ENCODE data around the gene ANKRD62.
"Not testable (repeated sequence)": the region's sequence is repeated elsewhere in the genome, so short reads cannot be mapped to it uniquely, and the experiment has no call there.

The ANKRD62 gene

DNA sequence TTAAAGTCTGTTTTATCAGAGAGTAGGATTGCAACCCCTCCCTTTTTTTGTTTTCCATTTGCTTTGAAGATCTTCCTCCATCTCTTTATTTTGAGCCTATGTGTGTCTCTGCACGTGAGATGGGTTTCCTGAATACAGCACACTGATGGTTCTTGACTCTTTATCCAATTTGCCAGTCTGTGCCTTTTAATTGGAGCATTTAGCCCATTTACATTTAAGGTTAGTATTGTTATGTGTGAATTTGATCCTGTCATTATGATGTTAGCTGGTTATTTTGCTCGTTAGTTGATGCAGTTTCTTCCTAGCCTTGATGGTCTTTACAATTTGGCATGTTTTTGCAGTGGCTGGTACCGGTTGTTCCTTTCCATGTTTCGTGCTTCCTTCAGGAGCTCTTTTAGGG, 45.2 kb downstream of the ANKRD62 start:
- H3K9me3 ChIP-seq (ENCODE audit: insufficient read depth, low read length, severe bottlenecking); H3K27me3 ChIP-seq (ENCODE audit: insufficient read depth, low read length, poor library complexity); H3K4me3 ChIP-seq (ENCODE audit: low read depth in 1 of 2, low read length in 2 of 2); H3K4me1 ChIP-seq (ENCODE audit: insufficient read depth, low read length); H2AFZ ChIP-seq (ENCODE audit: low read depth, low read length); H3K27ac ChIP-seq (ENCODE audit: low read length); H4K20me1 ChIP-seq (ENCODE audit: insufficient read depth, low read length); ATAC-seq (ENCODE audit: insufficient read depth, low read depth); DNase-seq; H3K36me3 ChIP-seq (ENCODE audit: insufficient read depth, low read length); H3K9ac ChIP-seq (ENCODE audit: low read depth, low read length); H3K4me2 ChIP-seq (ENCODE audit: insufficient read depth, low read length); H3K79me2 ChIP-seq (ENCODE audit: insufficient read depth, low read length): not testable (repeated sequence)

DNA sequence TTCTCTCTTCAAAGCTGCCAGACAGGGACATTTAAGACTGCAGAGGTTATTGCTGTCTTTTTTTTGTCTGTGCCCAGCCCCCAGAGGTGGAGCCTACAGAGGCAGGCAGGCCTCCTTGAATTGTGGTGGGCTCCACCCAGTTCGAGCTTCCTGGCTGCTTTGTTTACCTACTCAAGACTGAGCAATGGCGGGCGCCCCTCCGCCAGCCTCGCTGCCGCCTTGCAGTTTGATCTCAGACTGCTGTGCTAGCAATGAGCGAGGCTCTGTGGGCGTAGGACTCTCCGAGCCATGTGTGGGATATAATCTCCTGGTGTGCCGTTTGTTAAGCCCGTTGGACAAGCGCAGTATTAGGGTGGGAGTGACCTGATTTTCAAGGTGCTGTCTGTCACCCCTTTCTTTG, 47.2 kb downstream of the ANKRD62 start:
- not testable (repeated sequence) for H3K9me3 ChIP-seq (ENCODE audit: insufficient read depth, low read length, severe bottlenecking); H3K4me3 ChIP-seq (ENCODE audit: low read depth in 1 of 2, low read length in 2 of 2)

DNA sequence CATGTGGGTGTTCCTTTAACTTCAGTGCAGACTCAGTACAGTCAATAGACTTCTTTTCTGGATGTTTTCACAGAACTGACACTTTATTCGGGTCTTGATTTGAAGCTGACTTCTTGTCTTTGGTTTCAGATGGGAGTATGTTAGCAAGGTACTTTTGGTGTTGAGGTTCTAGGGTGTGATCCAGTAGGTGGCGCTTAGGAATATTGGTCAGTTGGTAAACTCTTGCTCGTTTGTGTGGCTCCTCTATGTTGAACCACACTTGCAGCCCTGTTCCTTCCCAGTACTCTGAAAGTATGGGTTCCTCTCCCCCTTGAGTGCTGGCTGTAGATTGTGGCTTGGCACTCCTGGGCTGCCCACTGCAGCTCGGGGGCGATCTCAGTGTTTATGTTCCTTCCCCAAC, 48.1 kb downstream of the ANKRD62 start:
- not testable (repeated sequence) for H3K4me3 ChIP-seq (ENCODE audit: low read depth in 1 of 2, low read length in 2 of 2)

More for the DNA sequence above, 47.2 kb downstream of the ANKRD62 start:
- H3K27me3 ChIP-seq (ENCODE audit: insufficient read depth, low read length, poor library complexity); H3K27ac ChIP-seq (ENCODE audit: low read length); H3K9ac ChIP-seq (ENCODE audit: low read depth, low read length); H4K20me1 ChIP-seq (ENCODE audit: insufficient read depth, low read length); H3K4me2 ChIP-seq (ENCODE audit: insufficient read depth, low read length); H2AFZ ChIP-seq (ENCODE audit: low read depth, low read length); H3K4me1 ChIP-seq (ENCODE audit: insufficient read depth, low read length); H3K79me2 ChIP-seq (ENCODE audit: insufficient read depth, low read length); H3K36me3 ChIP-seq (ENCODE audit: insufficient read depth, low read length); DNase-seq; ATAC-seq (ENCODE audit: insufficient read depth, low read depth): not testable (repeated sequence)

DNA sequence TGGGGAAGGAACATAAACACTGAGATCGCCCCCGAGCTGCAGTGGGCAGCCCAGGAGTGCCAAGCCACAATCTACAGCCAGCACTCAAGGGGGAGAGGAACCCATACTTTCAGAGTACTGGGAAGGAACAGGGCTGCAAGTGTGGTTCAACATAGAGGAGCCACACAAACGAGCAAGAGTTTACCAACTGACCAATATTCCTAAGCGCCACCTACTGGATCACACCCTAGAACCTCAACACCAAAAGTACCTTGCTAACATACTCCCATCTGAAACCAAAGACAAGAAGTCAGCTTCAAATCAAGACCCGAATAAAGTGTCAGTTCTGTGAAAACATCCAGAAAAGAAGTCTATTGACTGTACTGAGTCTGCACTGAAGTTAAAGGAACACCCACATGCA, 55.8 kb downstream of the ANKRD62 start:
- not testable (repeated sequence) for DNase-seq; H3K4me3 ChIP-seq (ENCODE audit: low read depth in 1 of 2, low read length in 2 of 2); H3K27me3 ChIP-seq (ENCODE audit: insufficient read depth, low read length, poor library complexity); H3K4me2 ChIP-seq (ENCODE audit: insufficient read depth, low read length); H3K27ac ChIP-seq (ENCODE audit: low read length); H2AFZ ChIP-seq (ENCODE audit: low read depth, low read length); H3K36me3 ChIP-seq (ENCODE audit: insufficient read depth, low read length); H3K79me2 ChIP-seq (ENCODE audit: insufficient read depth, low read length); ATAC-seq (ENCODE audit: insufficient read depth, low read depth); H3K4me1 ChIP-seq (ENCODE audit: insufficient read depth, low read length); H4K20me1 ChIP-seq (ENCODE audit: insufficient read depth, low read length); H3K9ac ChIP-seq (ENCODE audit: low read depth, low read length); H3K9me3 ChIP-seq (ENCODE audit: insufficient read depth, low read length, severe bottlenecking)

More for the DNA sequence above, 48.1 kb downstream of the ANKRD62 start:
- not testable (repeated sequence) for H3K9ac ChIP-seq (ENCODE audit: low read depth, low read length); H3K4me1 ChIP-seq (ENCODE audit: insufficient read depth, low read length); ATAC-seq (ENCODE audit: insufficient read depth, low read depth); H4K20me1 ChIP-seq (ENCODE audit: insufficient read depth, low read length); H3K27me3 ChIP-seq (ENCODE audit: insufficient read depth, low read length, poor library complexity); H3K79me2 ChIP-seq (ENCODE audit: insufficient read depth, low read length); H3K27ac ChIP-seq (ENCODE audit: low read length); H3K4me2 ChIP-seq (ENCODE audit: insufficient read depth, low read length); H3K9me3 ChIP-seq (ENCODE audit: insufficient read depth, low read length, severe bottlenecking); H2AFZ ChIP-seq (ENCODE audit: low read depth, low read length); DNase-seq; H3K36me3 ChIP-seq (ENCODE audit: insufficient read depth, low read length)

DNA sequence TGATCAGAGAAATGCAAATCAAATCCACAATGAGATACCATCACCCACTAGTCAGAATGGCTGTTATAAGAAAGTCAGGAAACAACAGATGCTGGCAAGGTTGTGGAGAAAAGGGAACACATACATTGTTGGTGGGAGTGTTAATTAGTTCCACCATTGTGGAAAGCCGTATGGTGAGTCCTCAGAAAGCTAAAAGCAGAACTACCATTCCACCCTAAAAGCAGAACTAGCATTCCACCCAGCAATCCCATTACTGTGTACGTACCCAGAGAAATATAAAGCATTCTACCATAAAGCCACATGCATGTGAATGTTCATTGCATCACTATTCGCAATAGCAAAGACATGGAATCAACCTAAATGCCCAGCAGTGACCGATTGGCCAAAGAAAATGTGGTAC, 60.7 kb downstream of the ANKRD62 start:
- TF ChIP-seq EZH2 (IDR thresholded peaks at IDR 0.05; ENCODE audit: borderline replicate concordance, low read depth, low read length, severe bottlenecking) = no peak
- TF ChIP-seq, protein P1, sequence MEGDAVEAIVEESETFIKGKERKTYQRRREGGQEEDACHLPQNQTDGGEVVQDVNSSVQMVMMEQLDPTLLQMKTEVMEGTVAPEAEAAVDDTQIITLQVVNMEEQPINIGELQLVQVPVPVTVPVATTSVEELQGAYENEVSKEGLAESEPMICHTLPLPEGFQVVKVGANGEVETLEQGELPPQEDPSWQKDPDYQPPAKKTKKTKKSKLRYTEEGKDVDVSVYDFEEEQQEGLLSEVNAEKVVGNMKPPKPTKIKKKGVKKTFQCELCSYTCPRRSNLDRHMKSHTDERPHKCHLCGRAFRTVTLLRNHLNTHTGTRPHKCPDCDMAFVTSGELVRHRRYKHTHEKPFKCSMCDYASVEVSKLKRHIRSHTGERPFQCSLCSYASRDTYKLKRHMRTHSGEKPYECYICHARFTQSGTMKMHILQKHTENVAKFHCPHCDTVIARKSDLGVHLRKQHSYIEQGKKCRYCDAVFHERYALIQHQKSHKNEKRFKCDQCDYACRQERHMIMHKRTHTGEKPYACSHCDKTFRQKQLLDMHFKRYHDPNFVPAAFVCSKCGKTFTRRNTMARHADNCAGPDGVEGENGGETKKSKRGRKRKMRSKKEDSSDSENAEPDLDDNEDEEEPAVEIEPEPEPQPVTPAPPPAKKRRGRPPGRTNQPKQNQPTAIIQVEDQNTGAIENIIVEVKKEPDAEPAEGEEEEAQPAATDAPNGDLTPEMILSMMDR (IDR thresholded peaks at IDR 0.05; ENCODE audit: borderline replicate concordance, extremely low read depth, low read length, poor library complexity, severe bottlenecking) = no peak
- no peaks in the 10 kb centered on the region for H3K9me3 ChIP-seq (ENCODE audit: insufficient read depth, low read length, severe bottlenecking)

More for the DNA sequence above, 60.7 kb downstream of the ANKRD62 start:
- no peaks in the 10 kb centered on the region for H3K79me2 ChIP-seq (ENCODE audit: insufficient read depth, low read length)
- no peak overlapping the region for H3K9ac ChIP-seq (ENCODE audit: low read depth, low read length)
- H4K20me1 ChIP-seq (ENCODE audit: insufficient read depth, low read length) = no peaks in the 10 kb centered on the region
- H3K27me3 ChIP-seq (ENCODE audit: insufficient read depth, low read length, poor library complexity) = peaks cover 19% of the 10 kb centered on the region
- no peak overlapping the region for H2AFZ ChIP-seq (ENCODE audit: low read depth, low read length)
- ATAC-seq (ENCODE audit: insufficient read depth, low read depth) (no peak), DNase-seq (no peak)
- H3K36me3 ChIP-seq (ENCODE audit: insufficient read depth, low read length) = no peaks in the 10 kb centered on the region
- H3K4me1 ChIP-seq (ENCODE audit: insufficient read depth, low read length) = no peaks in the 10 kb centered on the region
- H3K4me3 ChIP-seq (ENCODE audit: low read depth in 1 of 2, low read length in 2 of 2) = no peak overlapping the region
- no peak overlapping the region for H3K4me2 ChIP-seq (ENCODE audit: insufficient read depth, low read length)
- no peak overlapping the region for H3K27ac ChIP-seq (ENCODE audit: low read length)

Measured in DND-41 (cell line).